ENCODE measurements around the gene ROCK2. TPM values are rescaled to one million over a fixed set of nuclear protein-coding genes. Genes with fewer than 3 reads are reported as not detected.

ROCK2 gene
- total and polyA plus RNA-seq, 2 of the 13 experiments (the other 11 are each of a cell fraction or from before 2014, with no cell fraction given) = 38.1 to 119 TPM

DNA sequence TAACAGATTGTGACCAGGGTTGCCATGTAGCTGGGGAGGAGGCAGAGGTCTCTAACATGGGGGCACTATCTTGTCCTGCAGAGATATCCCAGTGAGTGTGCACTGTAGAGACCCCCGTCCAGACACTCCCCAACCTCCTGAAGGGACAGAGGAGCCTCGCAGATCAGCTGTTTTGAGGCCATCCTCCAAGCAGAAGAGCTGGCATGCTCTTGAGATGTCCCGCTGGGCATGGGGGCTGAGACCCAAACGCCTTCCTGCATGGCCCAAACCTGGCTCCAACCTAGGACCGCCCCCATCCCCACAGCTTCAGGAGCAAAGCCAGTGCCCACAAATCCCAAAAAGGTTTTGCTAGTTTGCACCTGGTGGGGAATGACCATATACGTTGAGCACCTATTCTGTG is 191.8 kb downstream of the ROCK2 start (continued):
- TF ChIP-seq, protein P1, sequence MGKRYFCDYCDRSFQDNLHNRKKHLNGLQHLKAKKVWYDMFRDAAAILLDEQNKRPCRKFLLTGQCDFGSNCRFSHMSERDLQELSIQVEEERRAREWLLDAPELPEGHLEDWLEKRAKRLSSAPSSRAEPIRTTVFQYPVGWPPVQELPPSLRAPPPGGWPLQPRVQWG (CRISPR knock-in tag; IDR thresholded peaks at IDR 0.05; ENCODE audit: borderline replicate concordance, low read depth) = no peak
- TF ChIP-seq, protein P2, sequence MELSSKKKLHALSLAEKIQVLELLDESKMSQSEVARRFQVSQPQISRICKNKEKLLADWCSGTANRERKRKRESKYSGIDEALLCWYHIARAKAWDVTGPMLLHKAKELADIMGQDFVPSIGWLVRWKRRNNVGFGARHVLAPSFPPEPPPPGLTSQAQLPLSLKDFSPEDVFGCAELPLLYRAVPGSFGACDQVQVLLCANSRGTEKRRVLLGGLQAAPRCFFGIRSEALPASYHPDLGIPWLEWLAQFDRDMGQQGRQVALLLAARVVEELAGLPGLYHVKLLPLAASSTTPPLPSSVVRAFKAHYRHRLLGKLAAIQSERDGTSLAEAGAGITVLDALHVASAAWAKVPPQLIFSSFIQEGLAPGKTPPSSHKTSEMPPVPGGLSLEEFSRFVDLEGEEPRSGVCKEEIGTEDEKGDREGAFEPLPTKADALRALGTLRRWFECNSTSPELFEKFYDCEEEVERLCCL (CRISPR knock-in tag; IDR thresholded peaks at IDR 0.05; ENCODE audit: borderline replicate concordance) = no peak
- no peak for TF ChIP-seq ZNF589 (CRISPR knock-in tag; conservative IDR thresholded peaks at IDR 0.05)
- TF ChIP-seq, protein P3, sequence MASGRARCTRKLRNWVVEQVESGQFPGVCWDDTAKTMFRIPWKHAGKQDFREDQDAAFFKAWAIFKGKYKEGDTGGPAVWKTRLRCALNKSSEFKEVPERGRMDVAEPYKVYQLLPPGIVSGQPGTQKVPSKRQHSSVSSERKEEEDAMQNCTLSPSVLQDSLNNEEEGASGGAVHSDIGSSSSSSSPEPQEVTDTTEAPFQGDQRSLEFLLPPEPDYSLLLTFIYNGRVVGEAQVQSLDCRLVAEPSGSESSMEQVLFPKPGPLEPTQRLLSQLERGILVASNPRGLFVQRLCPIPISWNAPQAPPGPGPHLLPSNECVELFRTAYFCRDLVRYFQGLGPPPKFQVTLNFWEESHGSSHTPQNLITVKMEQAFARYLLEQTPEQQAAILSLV (CRISPR knock-in tag; IDR thresholded peaks at IDR 0.05; ENCODE audit: borderline replicate concordance) = no peak
- no peak for TF ChIP-seq ZFX (CRISPR knock-in tag; IDR thresholded peaks at IDR 0.05; ENCODE audit: low read depth)
- no peak for TF ChIP-seq HOXA9 (CRISPR knock-in tag; IDR thresholded peaks at IDR 0.05; ENCODE audit: borderline replicate concordance)
- TF ChIP-seq ZNF781 (CRISPR knock-in tag; IDR thresholded peaks at IDR 0.05; ENCODE audit: borderline replicate concordance, not compliant biosample characterization) = no peak
- TF ChIP-seq, protein P4, sequence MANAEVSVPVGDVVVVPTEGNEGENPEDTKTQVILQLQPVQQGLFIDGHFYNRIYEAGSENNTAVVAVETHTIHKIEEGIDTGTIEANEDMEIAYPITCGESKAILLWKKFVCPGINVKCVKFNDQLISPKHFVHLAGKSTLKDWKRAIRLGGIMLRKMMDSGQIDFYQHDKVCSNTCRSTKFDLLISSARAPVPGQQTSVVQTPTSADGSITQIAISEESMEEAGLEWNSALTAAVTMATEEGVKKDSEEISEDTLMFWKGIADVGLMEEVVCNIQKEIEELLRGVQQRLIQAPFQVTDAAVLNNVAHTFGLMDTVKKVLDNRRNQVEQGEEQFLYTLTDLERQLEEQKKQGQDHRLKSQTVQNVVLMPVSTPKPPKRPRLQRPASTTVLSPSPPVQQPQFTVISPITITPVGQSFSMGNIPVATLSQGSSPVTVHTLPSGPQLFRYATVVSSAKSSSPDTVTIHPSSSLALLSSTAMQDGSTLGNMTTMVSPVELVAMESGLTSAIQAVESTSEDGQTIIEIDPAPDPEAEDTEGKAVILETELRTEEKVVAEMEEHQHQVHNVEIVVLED (CRISPR knock-in tag; IDR thresholded peaks at IDR 0.05; ENCODE audit: borderline replicate concordance) = no peak

Data from HepG2 (cell line).